Activated CD4-positive, alpha-beta T cell treated with anti-CD3 and anti-CD28 coated beads, Interleukin-2, Interleukin-6, amounts not matched to agents 100 ng/mL and 50 ng/mL, durations not matched to agents 16 hours and 8 hours (primary cell): ENCODE data around the gene BOC.

Experiments used
- DNase-seq: peaks from one replicate; pipeline ENCODE4 v3.0.0-alpha.2; 2020

BOC gene

DNA sequence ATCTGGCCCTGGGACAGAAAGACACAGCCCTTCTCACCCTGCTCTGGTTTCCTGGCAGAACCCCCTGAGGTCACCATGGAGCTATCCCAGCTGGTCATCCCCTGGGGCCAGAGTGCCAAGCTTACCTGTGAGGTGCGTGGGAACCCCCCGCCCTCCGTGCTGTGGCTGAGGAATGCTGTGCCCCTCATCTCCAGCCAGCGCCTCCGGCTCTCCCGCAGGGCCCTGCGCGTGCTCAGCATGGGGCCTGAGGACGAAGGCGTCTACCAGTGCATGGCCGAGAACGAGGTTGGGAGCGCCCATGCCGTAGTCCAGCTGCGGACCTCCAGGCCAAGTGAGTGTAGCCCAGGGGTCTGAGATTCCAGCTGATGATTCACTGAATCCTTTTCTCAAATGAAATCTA, 61.7 kb downstream of the BOC start:
- DNase-seq: no peak

DNA sequence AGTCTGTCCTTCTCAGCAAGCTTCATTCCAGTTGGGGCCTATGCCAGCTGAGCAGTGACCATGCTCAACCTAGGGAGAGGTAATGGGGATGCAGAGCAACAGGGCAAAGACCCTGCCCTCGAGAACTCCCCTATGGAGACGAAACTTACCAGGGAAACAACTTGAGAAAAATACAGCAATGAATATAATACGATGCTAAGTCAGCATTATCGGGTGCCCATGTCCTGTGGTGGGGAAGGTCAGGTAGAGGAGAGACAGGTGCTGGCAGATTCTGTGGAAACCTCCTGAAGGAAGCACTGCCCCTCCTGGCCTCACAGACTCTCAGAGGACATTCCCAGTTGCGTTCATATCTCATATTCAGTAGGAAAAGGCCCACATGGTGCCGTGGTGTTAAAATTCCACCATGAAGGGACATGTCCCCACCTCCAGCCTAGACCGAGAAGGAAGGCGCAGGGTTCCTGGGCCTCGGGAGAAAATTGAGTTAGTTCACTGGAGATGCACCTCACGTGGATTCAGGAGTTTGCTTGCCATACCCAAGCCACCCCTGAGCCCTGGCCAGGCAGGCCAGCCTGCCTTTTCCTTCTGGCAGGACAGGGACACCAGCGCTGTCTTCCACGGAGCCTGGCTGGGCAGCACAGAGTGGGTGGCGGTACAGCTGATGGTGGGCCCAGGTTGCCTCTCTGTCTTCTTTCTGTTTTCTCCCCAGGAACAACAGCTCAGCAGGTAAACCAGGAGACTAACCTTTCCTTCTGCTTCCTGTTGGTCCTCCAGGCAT, 62.4 kb downstream of the BOC start:
- no peak for DNase-seq

DNA sequence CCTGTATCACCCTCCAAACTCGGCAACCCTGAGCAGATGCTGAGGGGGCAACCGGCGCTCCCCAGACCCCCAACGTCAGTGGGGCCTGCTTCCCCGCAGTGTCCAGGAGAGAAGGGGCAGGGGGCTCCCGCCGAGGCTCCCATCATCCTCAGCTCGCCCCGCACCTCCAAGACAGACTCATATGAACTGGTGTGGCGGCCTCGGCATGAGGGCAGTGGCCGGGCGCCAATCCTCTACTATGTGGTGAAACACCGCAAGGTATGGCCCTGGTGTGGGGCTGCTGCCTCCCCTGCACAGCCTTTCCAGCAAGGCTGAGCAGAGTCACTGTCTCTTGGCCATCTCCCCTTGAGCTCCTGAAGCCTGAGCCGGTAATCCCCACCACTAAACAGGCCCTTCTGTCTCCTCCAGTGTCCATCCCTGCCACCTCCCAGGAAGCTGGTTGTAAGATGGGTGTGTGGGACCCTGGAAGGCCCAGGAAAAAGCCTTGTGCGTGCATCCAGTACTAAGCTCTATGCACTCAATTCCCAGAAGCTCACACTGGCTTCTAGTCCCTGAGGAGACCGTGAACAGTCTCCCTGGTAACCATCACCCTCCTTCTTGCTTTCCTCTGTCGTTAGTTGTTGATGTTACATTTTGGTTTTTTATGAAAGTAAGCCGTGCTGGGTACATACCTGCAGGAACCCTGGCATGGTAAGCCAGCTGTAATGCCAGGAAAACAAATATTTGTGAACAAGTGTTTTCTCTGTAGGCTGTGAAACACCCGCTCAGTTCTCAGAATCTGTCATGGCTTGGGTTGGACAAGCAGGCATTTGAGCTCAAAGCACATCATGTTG, 63.3 kb downstream of the BOC start:
- DNase-seq: no peak

DNA sequence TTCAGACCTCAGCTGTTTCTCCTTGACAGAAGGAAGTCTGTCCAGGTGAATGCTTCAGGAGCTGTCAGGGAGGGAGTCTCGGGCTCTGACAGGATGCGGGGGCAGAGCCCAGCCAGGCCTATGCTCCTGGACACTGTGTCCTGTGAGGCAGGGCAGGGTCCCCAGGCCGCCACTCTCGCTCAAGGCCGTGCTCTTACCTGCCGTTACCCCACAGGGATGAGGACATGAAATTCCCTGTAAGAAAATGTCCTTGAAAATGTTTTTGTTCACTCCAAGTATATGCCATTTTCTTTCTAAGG, 63.9 kb downstream of the BOC start:
- no peak for DNase-seq

DNA sequence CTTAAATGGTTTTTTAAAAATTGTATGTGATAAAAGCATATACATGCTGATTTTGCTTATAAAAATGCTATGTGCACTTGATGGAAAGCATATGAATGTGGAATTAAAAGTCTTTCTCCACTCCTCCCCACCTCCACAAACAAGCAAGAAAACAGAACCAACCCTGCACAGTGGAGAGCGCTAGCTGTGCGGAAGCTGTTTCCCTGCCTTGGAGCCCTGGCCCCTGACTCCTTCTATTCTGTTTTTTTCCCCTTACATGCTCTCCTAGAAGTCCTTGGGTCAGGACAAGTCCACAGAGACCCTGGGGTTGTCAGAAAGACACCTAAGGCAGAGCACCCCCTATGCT, 64.2 kb downstream of the BOC start:
- DNase-seq: no peak

DNA sequence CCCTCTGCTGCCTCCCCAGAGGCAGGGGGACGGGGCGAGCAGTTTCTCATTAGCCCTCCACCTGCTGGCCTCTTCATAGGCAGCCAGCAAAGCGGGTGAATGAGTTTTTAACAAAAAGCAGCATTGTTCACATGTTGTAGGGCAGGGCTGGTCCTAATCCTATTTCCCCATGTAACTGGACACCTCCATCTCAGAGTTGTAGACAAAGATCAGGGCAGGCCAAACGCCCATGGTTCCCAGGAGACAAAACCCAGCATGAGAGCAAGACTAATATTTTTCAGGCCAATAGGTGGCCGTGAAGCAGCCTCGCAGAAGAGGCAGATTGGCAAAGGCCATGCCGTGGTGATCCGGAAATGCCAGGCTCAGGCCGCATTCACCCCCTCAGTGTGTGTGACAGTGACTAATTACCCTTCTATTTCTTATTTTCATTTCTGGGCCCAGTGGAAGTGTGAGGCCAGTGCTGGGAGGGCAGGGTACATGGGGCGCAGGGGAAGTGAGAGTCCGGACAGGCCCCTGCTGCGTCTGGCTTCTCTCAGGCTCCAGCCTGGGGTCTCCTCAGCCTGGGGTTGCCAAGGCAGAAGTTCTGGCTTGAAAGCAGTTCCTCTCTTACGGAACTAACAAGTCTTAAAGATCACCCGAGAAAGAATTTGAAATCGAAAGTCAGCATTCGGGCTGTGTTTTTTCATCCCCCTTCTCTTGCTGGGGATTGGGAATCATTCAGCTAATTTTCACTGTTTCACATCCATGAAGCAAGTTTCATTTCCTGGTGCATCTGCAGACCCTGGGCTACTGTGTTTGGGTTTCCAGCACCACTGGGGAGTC, 64.8 kb downstream of the BOC start:
- no peak for DNase-seq

DNA sequence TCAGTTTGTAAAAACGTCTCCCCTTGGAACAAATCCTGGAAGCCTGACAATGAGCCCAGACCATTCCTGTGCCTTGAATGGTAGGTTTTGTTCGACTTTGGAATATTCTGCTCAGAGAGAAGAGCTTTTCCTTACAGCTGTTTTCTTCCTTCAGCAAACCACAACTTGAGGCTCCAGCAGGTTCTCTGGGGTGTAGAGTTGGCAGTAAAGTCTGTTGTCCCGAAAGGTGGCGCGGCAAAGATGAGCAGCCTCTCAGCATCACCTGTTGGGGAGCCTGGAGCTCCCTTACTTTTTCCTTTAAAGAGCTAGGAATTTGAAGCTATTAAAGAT, 65.4 kb downstream of the BOC start:
- no peak for DNase-seq

DNA sequence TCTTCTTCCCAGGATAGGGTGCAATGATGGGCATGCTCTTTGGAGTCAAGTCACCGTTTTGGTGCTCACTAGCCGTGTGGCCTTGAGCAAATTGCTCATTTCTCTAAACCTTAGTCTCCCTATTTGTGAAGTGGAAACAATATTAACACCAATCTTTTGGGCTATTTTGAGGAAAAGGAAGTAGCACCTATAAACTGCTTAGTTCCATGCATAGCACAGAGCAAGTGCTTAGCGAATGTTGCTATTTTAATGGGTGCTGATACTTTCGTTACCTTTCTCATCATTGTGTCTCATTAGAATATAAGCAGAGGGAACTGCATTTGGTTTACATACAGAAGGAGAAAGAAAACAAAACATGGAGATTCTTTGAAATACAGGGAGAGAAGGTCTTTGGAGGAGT, 66.1 kb downstream of the BOC start:
- no peak for DNase-seq

DNA sequence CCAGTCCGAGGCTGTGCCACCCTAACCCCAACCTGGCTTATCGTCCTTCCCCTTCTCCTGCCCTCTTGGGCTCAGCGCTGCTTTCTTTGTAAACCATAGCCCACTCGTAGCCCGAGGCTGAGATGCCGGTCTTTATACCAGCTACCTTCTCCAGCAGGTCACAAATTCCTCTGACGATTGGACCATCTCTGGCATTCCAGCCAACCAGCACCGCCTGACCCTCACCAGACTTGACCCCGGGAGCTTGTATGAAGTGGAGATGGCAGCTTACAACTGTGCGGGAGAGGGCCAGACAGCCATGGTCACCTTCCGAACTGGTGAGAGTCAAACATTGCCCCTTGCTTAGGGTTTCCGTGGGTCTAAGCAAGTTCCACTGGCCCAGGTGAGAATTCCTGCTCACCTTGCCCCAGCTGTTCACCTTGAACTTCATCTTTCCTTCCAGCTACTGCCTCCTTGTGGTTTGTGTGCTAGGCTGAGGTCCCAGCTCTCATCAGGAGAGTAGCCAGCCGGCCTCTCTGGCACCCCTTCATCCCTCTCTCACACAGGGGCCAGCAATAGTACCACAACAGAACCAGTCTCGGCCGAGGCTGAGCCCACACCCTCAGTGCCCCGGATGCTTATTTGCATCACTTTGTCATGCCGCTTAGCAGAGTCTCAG, 66.7 kb downstream of the BOC start:
- no peak for DNase-seq

DNA sequence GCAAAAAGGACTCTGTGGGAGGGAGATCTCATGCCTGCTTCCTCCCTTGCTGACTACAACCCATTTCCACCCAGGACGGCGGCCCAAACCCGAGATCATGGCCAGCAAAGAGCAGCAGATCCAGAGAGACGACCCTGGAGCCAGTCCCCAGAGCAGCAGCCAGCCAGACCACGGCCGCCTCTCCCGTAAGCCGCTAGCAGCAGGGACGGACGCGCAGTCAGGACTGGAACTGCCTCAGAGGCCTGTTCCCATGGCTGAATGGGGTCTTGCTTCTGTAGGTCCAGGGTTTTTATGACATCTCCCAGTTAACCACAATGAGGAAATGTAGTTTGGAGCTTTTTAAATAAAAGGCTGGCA, 67.2 kb downstream of the BOC start:
- DNase-seq: no peak

DNA sequence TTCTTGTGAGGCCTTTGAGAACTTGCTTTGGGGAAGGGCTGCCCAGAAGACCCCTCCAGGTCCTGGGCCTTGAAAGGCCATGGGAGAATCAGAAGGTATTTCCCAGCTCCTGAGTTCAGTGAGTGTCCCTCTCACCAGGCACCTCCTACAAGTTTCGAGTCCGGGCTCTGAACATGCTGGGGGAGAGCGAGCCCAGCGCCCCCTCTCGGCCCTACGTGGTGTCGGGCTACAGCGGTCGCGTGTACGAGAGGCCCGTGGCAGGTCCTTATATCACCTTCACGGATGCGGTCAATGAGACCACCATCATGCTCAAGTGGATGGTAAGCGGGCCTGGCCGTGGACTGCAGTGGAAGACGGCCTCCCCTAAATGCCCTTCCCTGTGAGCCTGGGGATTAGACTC, 68.3 kb downstream of the BOC start:
- DNase-seq: no peak

DNA sequence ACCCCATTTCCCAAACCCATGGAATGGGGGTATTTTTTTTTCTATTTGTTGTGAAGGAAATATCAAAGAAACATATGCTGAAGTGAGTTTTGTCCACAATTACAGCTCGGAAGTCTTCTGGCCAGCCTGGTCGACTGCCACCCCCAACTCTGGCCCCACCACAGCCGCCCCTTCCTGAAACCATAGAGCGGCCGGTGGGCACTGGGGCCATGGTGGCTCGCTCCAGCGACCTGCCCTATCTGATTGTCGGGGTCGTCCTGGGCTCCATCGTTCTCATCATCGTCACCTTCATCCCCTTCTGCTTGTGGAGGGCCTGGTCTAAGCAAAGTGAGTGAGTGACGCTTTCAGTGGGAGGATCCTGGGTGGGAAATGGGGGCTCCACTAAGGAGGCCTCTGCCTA, 71.9 kb downstream of the BOC start:
- no peak for DNase-seq

DNA sequence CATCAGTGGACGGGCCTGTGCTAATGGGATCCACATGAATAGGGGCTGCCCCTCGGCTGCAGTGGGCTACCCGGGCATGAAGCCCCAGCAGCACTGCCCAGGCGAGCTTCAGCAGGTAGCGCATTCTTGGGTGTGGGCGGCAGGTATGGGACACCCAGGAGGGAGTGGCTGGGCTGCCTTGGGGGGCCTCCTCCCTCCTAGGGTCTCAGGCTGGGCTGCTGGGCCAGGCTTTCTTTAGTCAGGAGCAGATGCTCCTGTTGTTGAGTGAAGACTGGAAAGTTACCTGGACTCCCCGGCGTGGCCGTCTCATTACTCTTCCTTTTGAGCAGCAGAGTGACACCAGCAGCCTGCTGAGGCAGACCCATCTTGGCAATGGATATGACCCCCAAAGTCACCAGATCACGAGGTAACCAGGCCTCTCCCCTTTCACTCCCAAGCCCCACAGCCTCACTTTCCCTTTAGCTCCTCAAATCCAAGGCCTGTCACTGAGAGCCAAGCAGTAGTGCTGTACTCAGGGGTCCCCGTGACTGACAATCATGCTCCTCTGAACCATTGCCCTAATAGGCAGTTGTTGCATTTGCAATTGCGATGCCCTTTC, 73.2 kb downstream of the BOC start:
- DNase-seq: no peak

DNA sequence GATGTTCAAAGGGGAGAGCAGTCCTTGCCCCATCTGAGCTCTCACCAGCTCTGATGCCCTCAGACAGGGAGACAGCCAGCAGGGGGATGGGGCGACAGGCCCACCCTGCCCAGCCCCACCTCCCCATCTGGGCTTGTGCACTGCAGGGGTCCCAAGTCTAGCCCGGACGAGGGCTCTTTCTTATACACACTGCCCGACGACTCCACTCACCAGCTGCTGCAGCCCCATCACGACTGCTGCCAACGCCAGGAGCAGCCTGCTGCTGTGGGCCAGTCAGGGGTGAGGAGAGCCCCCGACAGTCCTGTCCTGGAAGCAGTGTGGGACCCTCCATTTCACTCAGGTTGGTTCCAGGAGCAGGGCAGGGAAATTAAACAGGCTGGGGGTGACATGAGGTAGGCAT, 73.9 kb downstream of the BOC start:
- DNase-seq: no peak

DNA sequence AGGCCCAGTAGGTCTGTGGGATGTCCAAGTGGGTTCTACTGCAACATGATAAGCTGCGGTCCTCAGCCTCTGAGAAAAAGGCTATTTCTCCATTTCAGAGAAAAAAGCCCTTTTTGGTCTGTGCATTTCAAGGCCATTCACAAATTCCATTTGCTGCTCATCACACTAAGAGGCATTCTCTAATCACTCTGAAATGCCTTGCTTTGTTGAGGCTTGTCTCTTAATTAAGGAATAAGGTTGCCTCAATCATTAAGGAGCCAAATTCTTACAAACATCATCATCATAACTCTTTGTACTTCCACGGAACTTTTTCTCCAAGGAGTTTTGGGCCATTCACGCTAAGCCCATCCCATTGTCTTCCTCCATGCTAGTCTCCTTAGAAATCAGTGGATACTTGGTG, 74.4 kb downstream of the BOC start:
- no peak for DNase-seq

DNA sequence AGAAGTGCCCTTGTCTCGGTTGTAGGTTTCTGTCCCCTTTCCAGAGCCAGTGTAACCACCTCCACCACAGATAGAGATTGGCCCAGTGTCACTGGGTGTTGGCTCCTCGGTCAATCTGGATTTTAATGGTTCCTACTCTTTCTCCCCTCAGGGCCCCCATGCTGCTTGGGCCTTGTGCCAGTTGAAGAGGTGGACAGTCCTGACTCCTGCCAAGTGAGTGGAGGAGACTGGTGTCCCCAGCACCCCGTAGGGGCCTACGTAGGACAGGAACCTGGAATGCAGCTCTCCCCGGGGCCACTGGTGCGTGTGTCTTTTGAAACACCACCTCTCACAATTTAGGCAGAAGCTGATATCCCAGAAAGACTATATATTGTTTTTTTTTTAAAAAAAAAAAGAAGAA, 75.2 kb downstream of the BOC start:
- no peak for DNase-seq

DNA sequence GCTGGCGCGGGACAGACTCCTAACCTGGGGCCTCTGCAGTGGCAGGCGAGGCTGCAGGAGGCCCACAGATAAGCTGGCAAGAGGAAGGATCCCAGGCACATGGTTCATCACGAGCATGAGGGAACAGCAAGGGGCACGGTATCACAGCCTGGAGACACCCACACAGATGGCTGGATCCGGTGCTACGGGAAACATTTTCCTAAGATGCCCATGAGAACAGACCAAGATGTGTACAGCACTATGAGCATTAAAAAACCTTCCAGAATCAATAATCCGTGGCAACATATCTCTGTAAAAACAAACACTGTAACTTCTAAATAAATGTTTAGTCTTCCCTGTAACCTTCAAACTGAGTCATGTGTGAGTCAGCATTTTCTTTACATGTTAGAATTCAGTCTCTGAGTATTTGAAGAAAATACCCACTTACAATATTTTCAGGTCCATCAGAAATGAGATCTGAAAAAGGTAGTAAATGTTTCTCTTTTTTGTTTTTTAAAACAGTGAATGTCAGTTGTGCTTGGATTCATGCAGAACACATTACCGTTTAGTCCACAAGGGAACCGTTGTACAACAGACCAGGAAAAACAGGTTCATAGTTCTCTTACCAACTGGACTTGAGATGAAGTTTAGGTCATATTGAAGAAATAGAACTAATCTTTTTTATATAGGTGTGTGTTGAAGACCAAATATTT, 75.9 kb downstream of the BOC start:
- DNase-seq: no peak

DNA sequence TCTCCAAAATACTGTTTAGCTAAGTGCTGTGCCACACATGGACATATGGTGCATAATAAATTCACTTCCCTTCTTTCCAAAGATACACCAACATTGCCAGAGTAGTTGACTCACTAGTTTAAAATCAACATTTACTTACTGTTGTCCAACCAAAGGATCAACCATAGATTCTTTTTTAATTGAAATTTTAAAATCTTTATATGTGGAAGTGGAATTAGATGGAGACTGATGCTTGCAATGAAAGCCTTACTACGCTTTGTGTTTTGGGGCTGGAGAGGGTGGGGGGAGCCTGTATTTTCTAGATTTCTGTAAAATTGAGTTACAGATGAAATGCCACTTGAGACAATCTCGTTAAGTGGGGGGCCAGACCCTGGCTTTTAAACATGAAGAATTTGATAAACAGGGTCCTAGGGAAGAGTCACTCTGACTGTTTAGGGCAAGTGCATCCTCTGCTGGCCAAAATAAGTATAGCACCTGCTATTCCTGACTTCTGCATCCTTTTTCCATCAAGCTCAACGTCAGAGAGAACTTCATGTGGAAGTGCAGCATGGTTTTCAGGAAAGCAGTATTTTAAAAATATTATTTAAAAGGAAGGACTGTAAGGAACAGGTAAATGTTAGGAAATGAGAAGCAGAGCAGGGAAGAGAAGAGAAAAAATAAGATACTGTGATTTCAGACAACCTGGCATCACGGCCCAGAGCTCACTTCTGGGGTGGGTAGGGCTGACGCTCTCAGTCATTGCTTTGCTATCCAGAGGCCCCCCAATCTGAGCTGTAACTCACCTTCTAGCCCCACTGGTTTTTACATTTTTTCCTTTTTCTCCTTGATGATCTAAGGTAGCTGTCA, 76.7 kb downstream of the BOC start:
- peak; percentile 60 for DNase-seq

DNA sequence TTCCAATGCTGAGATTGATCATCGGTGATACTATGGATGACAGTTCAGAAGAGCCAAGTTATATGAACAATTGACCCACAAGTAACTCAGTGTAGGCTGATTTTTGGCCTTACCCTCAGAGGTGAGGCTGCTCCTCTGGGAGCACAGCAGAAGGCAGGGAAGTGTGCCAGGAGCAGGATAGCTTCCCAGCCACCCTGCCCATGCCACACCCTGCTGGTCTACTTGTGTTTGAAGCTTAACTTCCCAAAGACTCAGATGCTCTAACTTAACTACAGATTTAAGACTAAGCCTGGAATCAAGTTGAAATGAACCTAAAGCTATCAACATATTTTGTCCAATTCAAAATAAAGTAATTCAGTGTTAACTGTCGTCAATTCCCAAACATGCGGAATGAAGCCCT, 77.5 kb downstream of the BOC start:
- DNase-seq: no peak

DNA sequence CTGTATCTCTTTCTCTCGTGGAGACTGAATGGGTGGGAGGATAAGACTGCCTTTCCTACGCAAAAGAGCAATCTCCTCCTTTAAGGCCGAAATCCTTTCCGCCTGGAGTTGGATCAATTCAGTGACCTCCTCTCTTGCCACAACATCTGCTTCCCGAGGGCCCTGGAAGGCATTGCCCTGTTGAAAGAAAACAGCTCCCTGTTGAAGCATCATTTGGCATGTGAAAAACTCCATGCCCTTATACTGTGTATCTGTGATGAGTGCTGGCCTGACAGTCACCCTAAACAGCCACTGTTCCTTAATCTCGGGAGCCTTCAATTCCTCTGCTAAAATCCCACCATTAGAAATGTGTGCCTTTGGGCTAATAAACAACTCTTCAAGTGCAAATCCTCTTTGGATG, 80.2 kb downstream of the BOC start:
- DNase-seq: no peak

DNA sequence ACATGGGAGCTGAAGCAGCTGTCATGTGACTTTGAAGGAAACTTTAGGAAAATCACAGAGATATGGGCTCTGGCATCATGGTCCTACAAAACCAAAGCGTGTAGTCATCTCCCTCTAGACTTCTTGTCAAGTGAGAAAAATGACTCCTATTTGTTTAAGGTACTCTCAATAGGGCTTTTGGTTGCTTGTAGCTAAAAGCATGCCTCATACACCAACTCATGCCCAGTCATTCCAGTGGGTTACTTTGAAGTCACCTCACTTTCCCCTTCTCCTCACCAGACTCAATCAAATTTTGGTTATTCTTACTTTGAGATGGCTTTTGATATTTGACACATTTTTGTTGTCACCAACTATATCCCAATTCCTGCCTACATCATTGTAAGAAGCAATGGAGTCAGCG, 81.6 kb downstream of the BOC start:
- no peak for DNase-seq

DNA sequence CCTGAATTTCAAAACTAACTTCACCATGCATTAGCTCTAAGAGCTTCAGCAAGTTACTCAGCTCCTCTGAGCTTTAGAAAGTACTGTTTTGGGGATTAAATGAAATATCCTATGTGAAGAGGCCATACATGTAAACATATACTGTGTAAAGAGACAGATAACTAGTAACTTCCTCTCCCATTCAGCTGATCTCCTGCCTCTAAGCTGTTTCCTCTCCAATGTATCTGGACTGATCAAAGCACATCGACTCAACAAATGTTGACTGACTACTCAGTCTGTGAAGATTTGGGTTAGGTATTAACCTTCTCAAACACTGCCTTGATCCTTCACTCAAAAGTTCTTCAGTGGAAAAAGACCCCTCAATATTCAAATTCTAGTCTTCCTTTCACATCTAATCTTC, 82.0 kb downstream of the BOC start:
- DNase-seq: no peak
